Mesothelial cell of epicardium (in vitro differentiated cells): Measurements from ENCODE around the gene TANC1. TPM values are rescaled to one million over a fixed set of nuclear protein-coding genes. Genes with fewer than 3 reads are reported as not detected.

Experiments used
- DNase-seq, 2 experiments: peaks; one replicate each; pipeline ENCODE4 v3.0.0; 2021; ENCODE audit warnings: low spot score in 2 of 2; ENCODE audit not compliant: unreplicated experiment in 2 of 2
- H3K27ac Mint-ChIP-seq: 2 replicates; pipeline ENCODE4 v1.8.0; 2021; ENCODE audit warnings: mixed read lengths
- H3K27me3 Mint-ChIP-seq: 2 replicates; pipeline ENCODE4 v1.8.0; 2021; ENCODE audit warnings: low read depth, mixed read lengths
- H3K36me3 Mint-ChIP-seq: 2 replicates; pipeline ENCODE4 v1.8.0; 2021; ENCODE audit warnings: mixed read lengths
- H3K4me1 Mint-ChIP-seq: 2 replicates; pipeline ENCODE4 v1.8.0; 2021; ENCODE audit warnings: mixed read lengths
- H3K4me3 Mint-ChIP-seq: 2 replicates; pipeline ENCODE4 v1.8.0; 2021; ENCODE audit warnings: mild to moderate bottlenecking, moderate library complexity, mixed read lengths
- H3K9me3 Mint-ChIP-seq: 2 replicates; pipeline ENCODE4 v1.8.0; 2021; ENCODE audit warnings: mixed read lengths
- CTCF ChIP-seq: fragments of 200-600 bp; sonication (generic); IDR thresholded peaks from one replicate; pipeline ENCODE4 v1.5.0; 2021; ENCODE audit warnings: antibody characterized with exemption; ENCODE audit not compliant: unreplicated experiment
- total RNA-seq: library from RNA; stranded (reverse); gene quantifications from 3 replicates; pipeline ENCODE4 v1.2.1, GENCODE V29; 2021

The TANC1 gene
- total RNA-seq, 1 donor from 2014 or later = 138 TPM

GRCh38 chr2:158935617-158936016 lies 32.8 kb upstream of the TANC1 start:
- TF ChIP-seq CTCF = no peak
- Mint-ChIP-seq H3K36me3 (no peaks in the 10 kb centered on the region), H3K27me3 (no peaks in the 10 kb centered on the region), H3K4me3 (no peak overlapping the region), H3K4me1 (peaks cover 15% of the 10 kb centered on the region), H3K27ac (no peak overlapping the region), H3K9me3 (peaks cover 5% of the 10 kb centered on the region)
- no peak for DNase-seq

- H3K27ac Mint-ChIP-seq = no peak overlapping the region
- H3K27me3 Mint-ChIP-seq = no peaks in the 10 kb centered on the region
- no peak for DNase-seq
- H3K4me1 Mint-ChIP-seq = peaks cover 13% of the 10 kb centered on the region
- TF ChIP-seq CTCF = no peak
- no peak overlapping the region for H3K4me3 Mint-ChIP-seq
- H3K9me3 Mint-ChIP-seq = peaks cover 9% of the 10 kb centered on the region
- H3K36me3 Mint-ChIP-seq = no peaks in the 10 kb centered on the region
Measured at GRCh38 chr2:158936978-158937377, 31.5 kb upstream of the TANC1 start.

GRCh38 chr2:158940356-158940755 lies 28.1 kb upstream of the TANC1 start:
- Mint-ChIP-seq H3K27ac (no peak overlapping the region), H3K36me3 (no peaks in the 10 kb centered on the region), H3K27me3 (no peaks in the 10 kb centered on the region), H3K9me3 (peaks cover 12% of the 10 kb centered on the region), H3K4me1 (peaks cover 11% of the 10 kb centered on the region), H3K4me3 (no peak overlapping the region)
- DNase-seq = no peak
- TF ChIP-seq CTCF = no peak

- H3K4me1 Mint-ChIP-seq = peaks cover 6% of the 10 kb centered on the region
- no peaks in the 10 kb centered on the region for H3K27me3 Mint-ChIP-seq
- no peak overlapping the region for H3K4me3 Mint-ChIP-seq
- no peak overlapping the region for H3K27ac Mint-ChIP-seq
- TF ChIP-seq CTCF = no peak
- peaks cover 3% of the 10 kb centered on the region for H3K36me3 Mint-ChIP-seq
- DNase-seq = no peak
- peaks cover 12% of the 10 kb centered on the region for H3K9me3 Mint-ChIP-seq
Measured at GRCh38 chr2:158943973-158944372, 24.5 kb upstream of the TANC1 start.

GRCh38 chr2:158948964-158949699 lies 19.3 kb upstream of the TANC1 start:
- no peak for DNase-seq
- Mint-ChIP-seq H3K9me3 (peaks cover 5% of the 10 kb centered on the region), H3K4me1 (peaks cover 25% of the 10 kb centered on the region), H3K27ac (peak overlapping the region; percentile 52), H3K4me3 (no peak overlapping the region), H3K27me3 (no peaks in the 10 kb centered on the region), H3K36me3 (peaks cover 3% of the 10 kb centered on the region)
- TF ChIP-seq CTCF = no peak

GRCh38 chr2:158953454-158953853 lies 15.0 kb upstream of the TANC1 start:
- H3K27ac Mint-ChIP-seq = peak overlapping the region; percentile 98
- H3K4me3 Mint-ChIP-seq = no peak overlapping the region
- peaks cover 43% of the 10 kb centered on the region for H3K4me1 Mint-ChIP-seq
- H3K36me3 Mint-ChIP-seq = no peaks in the 10 kb centered on the region
- no peaks in the 10 kb centered on the region for H3K9me3 Mint-ChIP-seq
- no peaks in the 10 kb centered on the region for H3K27me3 Mint-ChIP-seq
- TF ChIP-seq CTCF = no peak
- no peak for DNase-seq
